B cell (primary cell): ENCODE measurements around the gene GFAP.

Source experiments
- CTCF ChIP-seq: fragments of 200-600 bp; IDR thresholded peaks from one replicate; pipeline ENCODE4 v1.8.0; 2022; ENCODE audit warnings: antibody characterized with exemption, mild to moderate bottlenecking
- EZH2 ChIP-seq: IDR thresholded peaks from 2 replicates; pipeline ENCODE4 v1.6.1; 2012; ENCODE audit warnings: borderline replicate concordance, low read depth, mild to moderate bottlenecking, moderate library complexity, low read length; ENCODE audit not compliant: insufficient read depth, poor library complexity, severe bottlenecking

DNA sequence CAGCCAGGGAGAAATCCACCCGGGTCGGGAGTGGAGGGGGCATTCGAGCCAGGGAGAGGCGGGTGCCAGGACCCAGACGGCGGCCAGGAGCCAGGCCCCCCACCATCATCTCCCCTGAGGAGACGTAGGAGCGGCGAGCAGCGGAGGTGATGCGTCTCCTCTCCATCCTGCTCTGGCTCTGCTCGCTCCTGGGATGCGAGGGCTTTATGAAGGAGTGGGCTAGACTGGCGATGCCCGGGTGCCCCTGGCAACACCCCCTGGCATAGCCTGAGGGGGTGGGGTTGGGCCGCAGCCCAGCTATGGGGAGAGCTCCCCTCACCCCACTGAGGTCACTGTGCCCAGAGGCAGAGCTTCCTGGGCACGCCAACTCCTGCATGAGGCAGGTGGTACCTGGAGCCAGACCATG, at the start of gene GFAP:
- no peak for TF ChIP-seq EZH2
- TF ChIP-seq CTCF: no peak
